Left ventricle myocardium inferior (tissue), 1 donor: ENCODE data around the gene PROC. TPM values are rescaled to one million over a fixed set of nuclear protein-coding genes. Genes with fewer than 3 reads are reported as not detected.
"Not testable (repeated sequence)": the region's sequence is repeated elsewhere in the genome, so short reads cannot be mapped to it uniquely, and the experiment has no call there.

Source experiments
- DNase-seq: peaks from one replicate; pipeline ENCODE4 v3.0.0-alpha.2; 2020
- H3K27ac ChIP-seq: fragments of 200-600 bp; replicated peaks from 2 replicates; pipeline ENCODE4 v1.8.0; 2021
- H3K27me3 ChIP-seq: fragments of 200-600 bp; 2 replicates; pipeline ENCODE4 v1.8.0; 2021; ENCODE audit warnings: low read depth
- H3K36me3 ChIP-seq: fragments of 200-600 bp; 2 replicates; pipeline ENCODE4 v1.8.0; 2021
- H3K4me1 ChIP-seq: fragments of 200-600 bp; 2 replicates; pipeline ENCODE4 v1.8.0; 2021
- H3K4me3 ChIP-seq: fragments of 200-600 bp; 2 replicates; pipeline ENCODE4 v1.8.0; 2021; ENCODE audit warnings: mild to moderate bottlenecking, moderate library complexity
- H3K9me3 ChIP-seq: fragments of 200-600 bp; replicated peaks from 2 replicates; pipeline ENCODE4 v1.8.0; 2021
- CTCF ChIP-seq: fragments of 200-600 bp; IDR thresholded peaks from 2 replicates; pipeline ENCODE4 v1.8.0; 2021; ENCODE audit warnings: antibody characterized with exemption, mild to moderate bottlenecking, borderline replicate concordance
- intact Hi-C: fragments of 100-400 bp; cut with micrococcal nuclease; formaldehyde crosslinking; loops from one replicate; pipeline ENCODE4 v1.11.0; 2022
- total RNA-seq: library from RNA; stranded (reverse); fragmentation: NEBNext Ultra II Directional; extraction: Animal tissue kit (Norgen Biotek cat#: 25700); gene quantifications from one replicate; pipeline ENCODE4 v1.2.1, GENCODE V29; 2021
- donor health status: DM: no; HTN: yes; CAD: no; lungs with severe emphysema.

The PROC gene
- total RNA-seq, 1 donor from 2014 or later = not detected

DNA sequence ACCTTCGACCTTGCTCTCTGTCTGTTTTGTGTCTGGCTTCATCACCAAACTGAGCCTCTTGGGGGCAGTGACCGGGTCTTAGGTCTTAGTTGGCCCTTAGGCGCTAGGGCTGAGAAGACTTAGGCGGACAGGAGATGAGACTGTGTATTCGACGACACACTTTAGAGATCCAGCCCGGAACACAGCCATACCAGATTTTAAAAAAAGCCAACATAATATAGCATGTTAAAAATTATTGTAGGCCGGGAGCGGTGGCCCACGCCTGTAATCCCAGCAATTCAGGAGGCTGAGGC lies 9.5 kb upstream of the PROC start:
- peaks cover 57% of the 10 kb centered on the region for H3K4me1 ChIP-seq
- no peaks in the 10 kb centered on the region for H3K27me3 ChIP-seq
- no peak for TF ChIP-seq CTCF
- no peaks in the 10 kb centered on the region for H3K36me3 ChIP-seq
- H3K27ac ChIP-seq = peak overlapping the region; percentile 92
- peak overlapping the region; percentile 73 for H3K4me3 ChIP-seq
- intact Hi-C loops = no loop called here
- H3K9me3 ChIP-seq = no peaks in the 10 kb centered on the region
- no peak for DNase-seq

- H3K4me3 ChIP-seq, H3K9me3 ChIP-seq, DNase-seq, H3K36me3 ChIP-seq, H3K27me3 ChIP-seq, intact Hi-C loops: not testable (repeated sequence)
- peaks cover 56% of the 10 kb centered on the region for H3K4me1 ChIP-seq
- peak overlapping the region; percentile 79 for H3K27ac ChIP-seq
Observed at GRCh38 chr2:127409716-127410115, 8.5 kb upstream of the PROC start.

GRCh38 chr2:127410871-127411652 lies 7.2 kb upstream of the PROC start:
- Histone ChIP-seq H3K4me3 (no peak overlapping the region), H3K4me1 (peaks cover 56% of the 10 kb centered on the region), H3K36me3 (no peaks in the 10 kb centered on the region), H3K27ac (peak overlapping the region; percentile 79), H3K9me3 (no peaks in the 10 kb centered on the region), H3K27me3 (peaks cover under 1% of the 10 kb centered on the region)
- intact Hi-C loops = no loop called here
- no peak for DNase-seq
- TF ChIP-seq CTCF = no peak

GRCh38 chr2:127411653-127412369 lies 6.4 kb upstream of the PROC start:
- no peak for DNase-seq
- Histone ChIP-seq H3K36me3 (no peaks in the 10 kb centered on the region), H3K4me3 (no peak overlapping the region), H3K27ac (peak overlapping the region; percentile 79), H3K4me1 (peaks cover 59% of the 10 kb centered on the region), H3K27me3 (peaks cover 8% of the 10 kb centered on the region), H3K9me3 (no peaks in the 10 kb centered on the region)
- no peak for TF ChIP-seq CTCF
- intact Hi-C loops = no loop called here

- DNase-seq = no peak
- TF ChIP-seq CTCF = no peak
- intact Hi-C loops = no loop called here
- H3K4me3 ChIP-seq = no peak overlapping the region
- peaks cover 50% of the 10 kb centered on the region for H3K4me1 ChIP-seq
- H3K36me3 ChIP-seq = no peaks in the 10 kb centered on the region
- H3K9me3 ChIP-seq = no peaks in the 10 kb centered on the region
- H3K27me3 ChIP-seq = peaks cover 21% of the 10 kb centered on the region
- no peak overlapping the region for H3K27ac ChIP-seq
Observed at GRCh38 chr2:127413200-127413599, 5.0 kb upstream of the PROC start.
